GM23338 (cell line): ENCODE results near the gene WDCP.

Experiments
- CREB1 ChIP-seq: fragments of 250-450 bp; sonication (Bioruptor Pico); IDR thresholded peaks from 2 replicates; pipeline ENCODE4 v1.5.0; 2020; ENCODE audit warnings: low read depth, mild to moderate bottlenecking, moderate library complexity
- NANOG ChIP-seq: IDR thresholded peaks from 2 replicates; pipeline ENCODE4 v1.6.1; 2016; ENCODE audit warnings: antibody characterized with exemption, borderline replicate concordance
- POLR2AphosphoS5 ChIP-seq: IDR thresholded peaks from 2 replicates; pipeline ENCODE4 v1.6.1; 2016; ENCODE audit warnings: antibody characterized with exemption, low read depth
- ZNF114 ChIP-seq: fragments of 250-450 bp; sonication (Bioruptor Pico); IDR thresholded peaks from 2 replicates; pipeline ENCODE4 v1.5.0; 2020; ENCODE audit warnings: mild to moderate bottlenecking, moderate library complexity
- TF ChIP-seq, protein P1 (sequence below), 2 experiments: fragments of 200-600 bp in 1 of 2; sonication (generic) in 1 of 2; conservative IDR thresholded peaks; 2 replicates each; pipeline versions ENCODE4 v1.5.1 to v1.6.1; 2016 to 2017; ENCODE audit warnings: antibody characterized with exemption in 2 of 2, low read depth in 2 of 2, mild to moderate bottlenecking in 2 of 2, moderate library complexity in 1 of 2

- TF ChIP-seq, protein P1, sequence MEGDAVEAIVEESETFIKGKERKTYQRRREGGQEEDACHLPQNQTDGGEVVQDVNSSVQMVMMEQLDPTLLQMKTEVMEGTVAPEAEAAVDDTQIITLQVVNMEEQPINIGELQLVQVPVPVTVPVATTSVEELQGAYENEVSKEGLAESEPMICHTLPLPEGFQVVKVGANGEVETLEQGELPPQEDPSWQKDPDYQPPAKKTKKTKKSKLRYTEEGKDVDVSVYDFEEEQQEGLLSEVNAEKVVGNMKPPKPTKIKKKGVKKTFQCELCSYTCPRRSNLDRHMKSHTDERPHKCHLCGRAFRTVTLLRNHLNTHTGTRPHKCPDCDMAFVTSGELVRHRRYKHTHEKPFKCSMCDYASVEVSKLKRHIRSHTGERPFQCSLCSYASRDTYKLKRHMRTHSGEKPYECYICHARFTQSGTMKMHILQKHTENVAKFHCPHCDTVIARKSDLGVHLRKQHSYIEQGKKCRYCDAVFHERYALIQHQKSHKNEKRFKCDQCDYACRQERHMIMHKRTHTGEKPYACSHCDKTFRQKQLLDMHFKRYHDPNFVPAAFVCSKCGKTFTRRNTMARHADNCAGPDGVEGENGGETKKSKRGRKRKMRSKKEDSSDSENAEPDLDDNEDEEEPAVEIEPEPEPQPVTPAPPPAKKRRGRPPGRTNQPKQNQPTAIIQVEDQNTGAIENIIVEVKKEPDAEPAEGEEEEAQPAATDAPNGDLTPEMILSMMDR (conservative IDR thresholded peaks at IDR 0.05; ENCODE audit: low read depth in 2 of 2), result no peak
- no peak for TF ChIP-seq ZNF114 (CRISPR knock-in tag)
- no peak for TF ChIP-seq POLR2AphosphoS5
- TF ChIP-seq CREB1, result no peak
- no peak for TF ChIP-seq NANOG
Measured at GRCh38 chr2:24012521-24013188, 34.5 kb downstream of the WDCP start.
